Astrocyte (in vitro differentiated cells and primary cell): Measurements from ENCODE around the gene MAPKAPK3. TPM values are rescaled to one million over a fixed set of nuclear protein-coding genes. Genes with fewer than 3 reads are reported as not detected.
A peak's percentile ranks its signal among the peaks of the same experiment; 100 is the strongest.

Experiments
- DNase-seq: peaks from one replicate; pipeline ENCODE4 v3.0.0-alpha.2; 2010; ENCODE audit warnings: low read depth
- FAIRE-seq: peaks from 2 replicates; lab custom pipeline; 2011; peaks lifted over from hg19 to GRCh38; lab: Jason Lieb, UNC
- H2AFZ ChIP-seq: 2 replicates; pipeline ENCODE4 v1.6.0; 2012; ENCODE audit warnings: low read depth, low read length, inconsistent platforms
- H3K27ac ChIP-seq: 2 replicates; pipeline ENCODE4 v1.5.1; 2011; ENCODE audit warnings: low read depth, low read length, inconsistent platforms
- H3K27me3 ChIP-seq: 2 replicates; pipeline ENCODE4 v1.6.0; 2011; ENCODE audit warnings: low read length, inconsistent platforms; ENCODE audit not compliant: insufficient read depth
- H3K36me3 ChIP-seq: 2 replicates; pipeline ENCODE4 v1.5.1; 2011; ENCODE audit warnings: low read length, inconsistent platforms; ENCODE audit not compliant: insufficient read depth
- H3K4me1 ChIP-seq: 2 replicates; pipeline ENCODE4 v1.5.1; 2011; ENCODE audit warnings: low read length, inconsistent platforms; ENCODE audit not compliant: insufficient read depth
- H3K4me2 ChIP-seq: 2 replicates; pipeline ENCODE4 v1.6.0; 2012; ENCODE audit warnings: low read length, inconsistent platforms
- H3K4me3 ChIP-seq: 2 replicates; pipeline ENCODE4 v1.5.1; 2011; ENCODE audit warnings: low read depth, mild to moderate bottlenecking, low read length, inconsistent platforms; ENCODE audit not compliant: insufficient read depth
- H3K79me2 ChIP-seq: 2 replicates; pipeline ENCODE4 v1.6.0; 2012; ENCODE audit warnings: mild to moderate bottlenecking, low read length, inconsistent platforms; ENCODE audit not compliant: insufficient read depth
- H3K9ac ChIP-seq: 2 replicates; pipeline ENCODE4 v1.6.0; 2012; ENCODE audit warnings: mild to moderate bottlenecking, low read length, inconsistent platforms
- H3K9me3 ChIP-seq: 2 replicates; pipeline ENCODE4 v1.5.1; 2012; ENCODE audit warnings: low read depth, mild to moderate bottlenecking, low read length, inconsistent platforms; ENCODE audit not compliant: insufficient read depth
- H4K20me1 ChIP-seq: 2 replicates; pipeline ENCODE4 v1.6.0; 2012; ENCODE audit warnings: low read length, inconsistent platforms; ENCODE audit not compliant: insufficient read depth
- H3K27ac Mint-ChIP-seq: one replicate; pipeline ENCODE4 v1.8.0; 2021; ENCODE audit warnings: mild to moderate bottlenecking, mixed read lengths; ENCODE audit not compliant: unreplicated experiment
- H3K27me3 Mint-ChIP-seq: one replicate; pipeline ENCODE4 v1.8.0; 2021; ENCODE audit warnings: low read depth, mixed read lengths; ENCODE audit not compliant: unreplicated experiment
- H3K36me3 Mint-ChIP-seq: one replicate; pipeline ENCODE4 v1.8.0; 2021; ENCODE audit warnings: low read depth, mixed read lengths; ENCODE audit not compliant: unreplicated experiment
- H3K4me1 Mint-ChIP-seq: one replicate; pipeline ENCODE4 v1.8.0; 2021; ENCODE audit warnings: low read depth, mixed read lengths; ENCODE audit not compliant: unreplicated experiment
- H3K4me3 Mint-ChIP-seq: one replicate; pipeline ENCODE4 v1.8.0; 2021; ENCODE audit warnings: mild to moderate bottlenecking, moderate library complexity, mixed read lengths; ENCODE audit not compliant: unreplicated experiment
- H3K9me3 Mint-ChIP-seq: one replicate; pipeline ENCODE4 v1.8.0; 2021; ENCODE audit warnings: mild to moderate bottlenecking, mixed read lengths; ENCODE audit not compliant: unreplicated experiment
- CTCF ChIP-seq: IDR thresholded peaks from 2 replicates; pipeline ENCODE4 v1.5.1; 2011; ENCODE audit warnings: low read depth, mild to moderate bottlenecking, inconsistent platforms, low read length, moderate library complexity; ENCODE audit not compliant: insufficient read depth
- EZH2 ChIP-seq: IDR thresholded peaks from 2 replicates; pipeline ENCODE4 v1.6.1; 2012; ENCODE audit warnings: mild to moderate bottlenecking, low read length, inconsistent platforms; ENCODE audit not compliant: insufficient read depth
- total RNA-seq: library from RNA; stranded (reverse); gene quantifications from 2 replicates; pipeline ENCODE4 v1.2.1, GENCODE V29; 2021

The MAPKAPK3 gene
- total RNA-seq, 1 donor from 2014 or later = 23.4 TPM

DNA sequence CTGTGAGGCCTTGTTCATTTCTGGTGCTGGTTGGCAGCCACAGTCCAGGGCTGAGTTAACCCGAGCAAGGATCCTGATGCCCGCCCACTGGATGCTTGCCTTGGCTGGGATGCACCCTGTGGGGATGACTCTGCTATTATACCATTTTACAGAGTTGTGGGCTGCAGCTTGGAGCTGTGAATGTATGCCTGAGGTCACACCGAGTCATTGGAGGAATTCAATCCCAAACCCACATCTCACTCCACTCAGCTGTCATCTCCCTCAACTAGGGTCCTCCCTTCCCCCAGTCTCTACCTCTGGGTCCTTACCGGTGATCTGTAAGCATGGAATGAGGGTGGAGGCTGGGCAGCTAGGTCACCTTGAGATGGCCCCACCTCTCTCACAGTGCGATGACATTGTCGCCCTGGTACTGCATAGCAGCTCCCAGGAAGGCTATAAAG, 22.1 kb downstream of the MAPKAPK3 start:
- Mint-ChIP-seq H3K4me1 (peaks cover 27% of the 10 kb centered on the region), H3K4me3 (no peak overlapping the region), H3K27ac (peak overlapping the region; percentile 83), H3K36me3 (peaks cover 13% of the 10 kb centered on the region), H3K27me3 (peaks cover 2% of the 10 kb centered on the region), H3K9me3 (no peaks in the 10 kb centered on the region)
- no peak overlapping the region for H2AFZ ChIP-seq
- no peak for FAIRE-seq
- DNase-seq = peak; percentile 71
- H3K4me3 ChIP-seq = no peak overlapping the region
- no peak overlapping the region for H3K27ac ChIP-seq
- peaks cover 13% of the 10 kb centered on the region for H4K20me1 ChIP-seq
- H3K27me3 ChIP-seq = no peaks in the 10 kb centered on the region
- H3K4me2 ChIP-seq = peak overlapping the region; percentile 39
- H3K4me1 ChIP-seq = peaks cover 16% of the 10 kb centered on the region
- TF ChIP-seq EZH2 = no peak
- no peak for TF ChIP-seq CTCF
- no peaks in the 10 kb centered on the region for H3K79me2 ChIP-seq
- H3K9me3 ChIP-seq = no peaks in the 10 kb centered on the region
- peak overlapping the region; percentile 3 for H3K9ac ChIP-seq
- H3K36me3 ChIP-seq = no peaks in the 10 kb centered on the region

GRCh38 chr3:50642382-50642781, 25.4 kb downstream of the MAPKAPK3 start:
- Mint-ChIP-seq H3K4me1 (peaks cover 22% of the 10 kb centered on the region), H3K36me3 (peaks cover 18% of the 10 kb centered on the region), H3K27ac (no peak overlapping the region), H3K4me3 (no peak overlapping the region), H3K27me3 (peaks cover 2% of the 10 kb centered on the region), H3K9me3 (no peaks in the 10 kb centered on the region)
- Histone ChIP-seq H3K9ac (no peak overlapping the region), H3K4me1 (peaks cover 16% of the 10 kb centered on the region), H3K27ac (no peak overlapping the region), H3K36me3 (no peaks in the 10 kb centered on the region), H3K4me2 (no peak overlapping the region), H3K9me3 (no peaks in the 10 kb centered on the region), H3K79me2 (no peaks in the 10 kb centered on the region), H4K20me1 (peaks cover 12% of the 10 kb centered on the region), H2AFZ (no peak overlapping the region), H3K4me3 (no peak overlapping the region), H3K27me3 (no peaks in the 10 kb centered on the region)
- TF ChIP-seq CTCF = no peak
- no peak for TF ChIP-seq EZH2
- DNase-seq = no peak
- no peak for FAIRE-seq

GRCh38 chr3:50644561-50644960, 27.6 kb downstream of the MAPKAPK3 start:
- Histone ChIP-seq H3K27me3 (no peaks in the 10 kb centered on the region), H3K4me3 (no peak overlapping the region), H3K36me3 (no peaks in the 10 kb centered on the region), H3K79me2 (no peaks in the 10 kb centered on the region), H3K4me2 (no peak overlapping the region), H3K9ac (no peak overlapping the region), H3K27ac (no peak overlapping the region), H3K4me1 (peaks cover 3% of the 10 kb centered on the region), H4K20me1 (peaks cover 6% of the 10 kb centered on the region), H2AFZ (no peak overlapping the region), H3K9me3 (no peaks in the 10 kb centered on the region)
- peaks cover 4% of the 10 kb centered on the region for H3K4me1 Mint-ChIP-seq
- no peak overlapping the region for H3K27ac Mint-ChIP-seq
- H3K9me3 Mint-ChIP-seq = peaks cover 2% of the 10 kb centered on the region
- no peak for DNase-seq
- peaks cover 18% of the 10 kb centered on the region for H3K36me3 Mint-ChIP-seq
- no peak for FAIRE-seq
- TF ChIP-seq CTCF (no peak), EZH2 (no peak)
- peaks cover 2% of the 10 kb centered on the region for H3K27me3 Mint-ChIP-seq
- H3K4me3 Mint-ChIP-seq = no peak overlapping the region
